Liver (tissue), 3 donors: Measurements from ENCODE around the gene TTI1.

Experiments
- ATF3 ChIP-seq: IDR thresholded peaks from 2 replicates; pipeline ENCODE4 v1.6.1; 2016; ENCODE audit warnings: antibody characterized with exemption
- JUND ChIP-seq, 2 donors: IDR thresholded peaks; 2 replicates each; pipeline ENCODE4 v1.6.1; 2016; ENCODE audit warnings: antibody characterized with exemption in 2 of 2
- MAX ChIP-seq: IDR thresholded peaks from 2 replicates; pipeline ENCODE4 v1.6.1; 2016; ENCODE audit warnings: antibody characterized with exemption
- RAD21 ChIP-seq, 2 donors: IDR thresholded peaks; 2 replicates each; pipeline ENCODE4 v1.6.1; 2016; ENCODE audit warnings: antibody characterized with exemption in 2 of 2, mild to moderate bottlenecking in 2 of 2
- REST ChIP-seq: IDR thresholded peaks from 2 replicates; pipeline ENCODE4 v1.6.1; 2016; ENCODE audit warnings: antibody characterized with exemption, mild to moderate bottlenecking
- TAF1 ChIP-seq: conservative IDR thresholded peaks from 2 replicates; pipeline ENCODE4 v1.6.1; 2016; ENCODE audit warnings: antibody characterized with exemption, mild to moderate bottlenecking
- YY1 ChIP-seq: IDR thresholded peaks from 2 replicates; pipeline ENCODE4 v1.6.1; 2016; ENCODE audit warnings: antibody characterized with exemption, mild to moderate bottlenecking
- ZBTB33 ChIP-seq: IDR thresholded peaks from 2 replicates; pipeline ENCODE4 v1.6.1; 2016; ENCODE audit warnings: antibody characterized with exemption
- TF ChIP-seq, protein P1 (sequence below): fragments of 150-350 bp; IDR thresholded peaks from 2 replicates; pipeline ENCODE4 v1.5.1; 2017; ENCODE audit warnings: improper control_type of control experiment, low read depth, low read length; ENCODE audit not compliant: missing input control
- donor health status: healthy.
- donor health status: healthy.

DNA sequence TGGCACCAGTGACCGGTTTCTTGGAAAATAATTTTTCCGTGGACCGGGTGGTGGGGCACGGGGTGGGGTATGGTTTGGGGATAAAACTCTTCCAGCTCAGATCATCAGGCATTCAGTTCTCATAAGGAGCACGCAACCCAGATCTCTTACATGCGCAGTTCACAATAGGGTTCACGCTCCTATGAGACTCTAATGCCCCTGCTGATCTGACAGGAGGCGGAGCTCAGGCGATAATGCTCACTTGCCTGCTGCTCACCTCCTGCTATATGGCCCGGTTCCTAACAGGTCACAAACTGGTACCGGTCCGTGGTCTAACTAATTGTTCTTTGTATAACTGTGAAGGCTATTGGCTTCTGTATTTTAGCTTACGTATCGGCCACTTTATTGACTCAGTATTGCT, 78.6 kb downstream of the TTI1 start:
- TF ChIP-seq, protein P1, sequence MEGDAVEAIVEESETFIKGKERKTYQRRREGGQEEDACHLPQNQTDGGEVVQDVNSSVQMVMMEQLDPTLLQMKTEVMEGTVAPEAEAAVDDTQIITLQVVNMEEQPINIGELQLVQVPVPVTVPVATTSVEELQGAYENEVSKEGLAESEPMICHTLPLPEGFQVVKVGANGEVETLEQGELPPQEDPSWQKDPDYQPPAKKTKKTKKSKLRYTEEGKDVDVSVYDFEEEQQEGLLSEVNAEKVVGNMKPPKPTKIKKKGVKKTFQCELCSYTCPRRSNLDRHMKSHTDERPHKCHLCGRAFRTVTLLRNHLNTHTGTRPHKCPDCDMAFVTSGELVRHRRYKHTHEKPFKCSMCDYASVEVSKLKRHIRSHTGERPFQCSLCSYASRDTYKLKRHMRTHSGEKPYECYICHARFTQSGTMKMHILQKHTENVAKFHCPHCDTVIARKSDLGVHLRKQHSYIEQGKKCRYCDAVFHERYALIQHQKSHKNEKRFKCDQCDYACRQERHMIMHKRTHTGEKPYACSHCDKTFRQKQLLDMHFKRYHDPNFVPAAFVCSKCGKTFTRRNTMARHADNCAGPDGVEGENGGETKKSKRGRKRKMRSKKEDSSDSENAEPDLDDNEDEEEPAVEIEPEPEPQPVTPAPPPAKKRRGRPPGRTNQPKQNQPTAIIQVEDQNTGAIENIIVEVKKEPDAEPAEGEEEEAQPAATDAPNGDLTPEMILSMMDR = no peak
- TF ChIP-seq TAF1 (no peak), MAX (no peak), REST (no peak), RAD21 (IDR thresholded peaks at IDR 0.05) (no peak), ATF3 (no peak), JUND (IDR thresholded peaks at IDR 0.05) (no peak), ZBTB33 (no peak), YY1 (no peak)
